GM21825 (cell line): ENCODE measurements around the gene SNRNP70.
"Not testable (repeated sequence)": the region's sequence is repeated elsewhere in the genome, so short reads cannot be mapped to it uniquely, and the experiment has no call there.

ENCODE experiments used
- ATAC-seq: cut with Tn5 transposase; IDR thresholded peaks from one replicate; pipeline ENCODE4 v1.9.1; 2021; ENCODE audit warnings: mild to moderate bottlenecking, moderate library complexity; ENCODE audit not compliant: unreplicated experiment

The SNRNP70 gene

GRCh38 chr19:49141352-49141751 is 56.1 kb downstream of the SNRNP70 start:
- ATAC-seq = no peak

DNA sequence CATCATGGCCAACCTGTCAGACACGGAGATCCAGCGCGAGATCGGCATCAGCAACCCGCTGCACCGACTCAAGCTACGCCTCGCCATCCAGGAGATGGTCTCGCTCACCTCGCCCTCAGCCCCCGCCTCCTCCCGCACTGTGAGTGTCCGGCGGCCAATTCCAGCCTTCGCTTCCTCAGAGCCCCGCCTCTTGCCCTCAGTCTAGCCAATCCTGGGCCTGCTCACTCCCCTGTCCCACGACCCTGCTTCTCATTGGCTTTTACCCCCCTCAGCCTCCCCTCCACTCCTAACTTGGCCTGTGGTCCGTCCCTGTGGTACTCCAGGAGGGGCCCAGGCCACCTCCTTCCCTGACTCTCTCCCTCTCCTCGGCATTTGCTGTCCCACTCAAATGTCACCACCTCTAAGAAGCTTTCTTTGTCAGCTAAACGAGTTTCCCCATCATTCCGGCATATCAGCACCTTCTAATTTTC is 57.6 kb downstream of the SNRNP70 start:
- no peak for ATAC-seq

DNA sequence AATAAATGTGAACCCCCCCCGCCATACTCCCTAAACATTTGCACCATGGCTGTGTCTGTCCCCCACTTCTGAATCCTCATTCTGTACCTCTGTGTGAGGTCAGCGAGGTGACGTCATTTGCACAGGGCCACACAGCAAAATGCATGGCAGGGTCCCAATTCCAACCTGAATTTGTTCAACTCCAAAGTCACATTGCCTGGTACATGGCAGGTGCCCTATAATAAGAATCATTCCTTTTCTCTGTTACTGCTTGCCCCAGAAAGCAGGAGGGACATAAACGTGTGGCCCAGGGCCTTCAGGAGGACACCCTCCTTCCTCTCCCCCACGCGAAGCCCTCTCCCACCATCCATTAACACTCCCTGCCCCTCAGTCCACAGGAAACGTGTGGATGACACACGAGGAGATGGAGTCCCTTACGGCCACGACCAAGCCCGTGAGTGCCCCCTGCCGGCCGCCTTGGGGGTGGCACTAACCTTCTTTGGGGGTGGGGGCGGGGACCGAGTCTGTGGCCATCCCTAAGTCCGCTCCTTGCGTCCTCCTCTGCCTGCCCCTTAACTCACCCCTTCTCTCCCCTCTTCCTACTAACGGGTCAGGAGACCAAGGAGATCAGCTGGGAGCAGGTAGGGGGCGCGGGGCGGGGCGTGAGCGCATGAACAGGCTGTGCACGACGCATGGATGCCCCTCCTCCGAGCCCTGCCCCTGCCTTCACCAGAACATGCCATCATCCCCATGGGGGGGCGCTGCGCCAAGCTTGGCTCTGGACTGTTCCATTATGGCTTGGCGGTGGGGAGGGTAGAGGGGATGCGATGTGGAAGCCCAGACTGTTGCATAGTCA is 60.5 kb downstream of the SNRNP70 start:
- ATAC-seq = no peak

- not testable (repeated sequence) for ATAC-seq
Observed at GRCh38 chr19:49146408-49146770, 61.1 kb downstream of the SNRNP70 start.

DNA sequence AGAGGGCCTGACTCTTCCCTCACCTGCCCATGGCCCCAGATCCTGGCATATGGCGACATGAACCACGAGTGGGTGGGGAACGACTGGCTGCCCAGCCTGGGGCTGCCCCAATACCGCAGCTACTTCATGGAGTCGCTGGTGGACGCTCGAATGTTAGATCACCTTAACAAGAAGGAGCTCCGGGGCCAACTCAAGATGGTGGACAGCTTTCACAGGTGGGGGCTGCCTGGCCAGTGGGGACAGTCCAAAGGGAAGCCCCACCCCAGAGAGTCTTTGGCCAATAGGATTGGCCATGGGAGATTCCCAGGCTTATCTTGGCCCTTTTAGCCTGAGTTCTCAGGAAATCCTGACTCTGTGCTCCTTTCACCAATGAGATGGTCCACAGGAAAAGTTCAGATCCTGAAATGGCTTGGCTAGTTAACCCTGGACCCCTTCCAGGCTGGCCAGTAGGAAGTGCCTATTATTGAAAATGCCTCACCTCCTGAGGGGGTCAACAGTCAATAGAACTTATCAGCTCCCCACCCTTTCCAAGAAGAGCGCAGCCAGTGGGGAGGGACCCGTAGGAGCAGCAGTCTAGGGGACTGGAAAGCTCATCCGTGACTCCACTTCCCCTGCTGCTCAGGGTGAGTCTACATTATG is 62.9 kb downstream of the SNRNP70 start:
- ATAC-seq = no peak

GRCh38 chr19:49148784-49149651 is 63.8 kb downstream of the SNRNP70 start:
- ATAC-seq = no peak

DNA sequence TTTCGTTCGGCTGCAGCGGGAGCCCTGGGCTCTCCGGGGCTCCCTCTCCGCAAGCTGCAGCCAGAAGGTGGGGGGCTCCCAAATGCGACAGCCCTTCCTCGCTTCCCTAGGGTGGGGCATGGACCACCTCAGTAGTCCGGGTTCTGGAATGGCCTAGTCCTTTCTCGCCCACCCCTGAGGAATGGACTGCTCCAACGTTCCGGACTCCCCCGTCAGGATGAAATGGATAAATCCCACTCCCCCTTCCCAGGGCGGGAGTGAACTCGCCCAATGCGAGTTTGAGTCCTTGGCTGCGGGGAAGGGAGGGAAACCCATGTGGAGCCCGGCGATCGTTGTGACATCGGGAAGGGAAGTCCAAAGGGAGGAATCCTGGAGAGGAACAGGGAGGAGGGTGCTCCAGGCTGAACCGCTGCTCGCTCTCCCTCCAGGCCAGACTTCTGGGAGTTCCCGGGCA is 64.4 kb downstream of the SNRNP70 start:
- no peak for ATAC-seq

DNA sequence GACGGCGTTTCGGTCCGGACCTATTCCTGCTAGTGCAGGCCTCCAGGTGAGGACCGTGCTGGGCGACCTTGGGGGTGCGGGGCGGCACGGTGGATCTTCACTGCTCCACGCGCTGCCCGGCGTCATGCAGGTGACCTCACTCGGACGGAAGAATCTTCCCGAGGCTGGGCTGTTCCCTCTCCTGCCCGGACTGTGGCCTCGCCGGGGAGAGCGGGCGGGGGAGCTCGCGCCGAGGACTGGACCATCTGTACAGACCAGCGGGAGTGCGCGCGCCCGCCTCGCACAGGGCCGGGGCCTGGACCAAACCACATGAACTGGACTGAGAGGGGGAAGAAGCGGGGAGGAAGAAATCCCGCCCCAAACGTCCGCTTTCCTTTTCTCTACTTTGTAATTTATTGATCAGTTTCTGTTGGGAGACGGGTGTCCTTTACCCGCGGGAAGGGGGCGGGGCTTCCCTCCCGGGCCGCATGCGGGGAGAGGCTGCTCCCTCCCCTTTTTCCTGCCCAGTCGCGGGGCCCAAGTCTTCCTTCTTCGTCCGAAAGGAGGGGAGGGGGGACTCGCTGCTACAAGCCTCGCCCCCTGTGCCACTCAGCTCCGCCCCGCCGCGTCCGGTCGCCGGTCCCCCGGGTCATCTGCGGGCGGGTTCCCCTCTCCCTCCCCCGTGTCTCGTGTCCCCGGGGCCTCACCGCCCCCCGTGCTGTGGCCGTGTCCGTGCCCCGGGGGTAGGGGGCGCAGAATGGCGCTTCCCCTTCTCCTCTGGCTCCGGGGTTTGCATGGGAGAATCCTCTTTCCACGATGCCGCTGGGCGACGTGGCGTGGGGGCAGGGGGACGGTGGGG is 65.1 kb downstream of the SNRNP70 start:
- ATAC-seq = no peak

- ATAC-seq = no peak
Observed at GRCh38 chr19:49150944-49151243, 65.6 kb downstream of the SNRNP70 start.

DNA sequence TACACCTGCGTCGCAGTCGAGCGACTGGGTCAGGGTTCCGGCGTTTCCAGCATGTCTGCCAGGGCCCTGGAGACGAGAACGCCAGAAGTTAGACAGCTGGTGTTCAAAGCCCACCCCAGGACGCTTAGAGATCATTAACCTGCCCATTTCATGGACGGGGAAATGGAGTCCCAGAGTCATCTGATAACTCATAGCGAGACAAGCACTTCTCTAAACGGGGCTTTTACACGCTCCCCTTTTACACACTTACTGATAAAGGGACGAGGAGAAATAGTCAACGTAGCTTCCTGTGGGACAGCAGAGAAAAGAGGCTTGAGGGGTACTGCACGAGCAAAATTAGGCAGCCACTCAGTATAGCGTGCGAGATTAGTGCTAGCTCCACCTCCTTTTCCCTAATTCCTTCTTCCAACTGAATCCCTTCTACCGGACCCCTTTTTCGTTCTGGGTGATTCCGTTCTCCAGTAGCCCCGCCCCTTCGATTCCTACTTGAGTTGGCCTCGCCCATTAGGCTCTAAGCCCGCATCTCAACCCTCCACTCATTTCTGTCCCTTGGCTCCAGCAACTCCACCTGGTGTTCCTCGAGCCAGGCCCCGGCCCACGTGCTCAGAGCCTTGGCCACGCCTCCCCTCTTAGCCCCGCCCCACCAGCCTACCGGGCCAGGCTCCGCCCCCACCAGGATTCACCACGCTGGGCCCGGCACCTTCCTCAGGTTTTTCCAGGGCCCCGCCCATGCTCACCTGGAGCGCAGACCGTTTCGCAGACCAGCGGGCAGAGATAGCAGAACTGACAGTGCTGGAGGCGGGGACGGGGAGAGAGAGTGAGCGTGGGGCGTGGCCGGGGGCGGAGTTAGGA is 66.2 kb downstream of the SNRNP70 start:
- no peak for ATAC-seq

DNA sequence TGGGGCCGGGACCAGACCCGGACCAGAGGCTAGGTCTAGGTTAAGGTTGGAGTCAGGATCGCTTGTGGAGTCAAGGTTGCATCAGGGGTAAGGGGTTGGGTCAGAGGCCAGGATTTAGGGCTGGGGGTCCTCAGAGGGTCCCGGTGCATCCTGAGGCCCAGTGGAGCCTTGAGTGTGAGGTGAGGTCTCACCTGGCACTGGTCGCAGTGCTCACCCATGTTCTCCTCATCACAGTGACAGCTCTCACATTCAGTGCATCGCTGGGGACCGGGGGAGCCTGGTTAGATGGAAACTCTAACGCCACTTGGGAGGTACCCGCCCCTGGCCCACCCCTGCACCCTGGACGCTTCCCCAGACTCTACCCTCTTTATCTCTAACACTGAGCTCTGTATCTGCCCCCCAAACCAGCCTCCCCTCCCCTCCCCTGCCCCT is 66.9 kb downstream of the SNRNP70 start:
- ATAC-seq = no peak

DNA sequence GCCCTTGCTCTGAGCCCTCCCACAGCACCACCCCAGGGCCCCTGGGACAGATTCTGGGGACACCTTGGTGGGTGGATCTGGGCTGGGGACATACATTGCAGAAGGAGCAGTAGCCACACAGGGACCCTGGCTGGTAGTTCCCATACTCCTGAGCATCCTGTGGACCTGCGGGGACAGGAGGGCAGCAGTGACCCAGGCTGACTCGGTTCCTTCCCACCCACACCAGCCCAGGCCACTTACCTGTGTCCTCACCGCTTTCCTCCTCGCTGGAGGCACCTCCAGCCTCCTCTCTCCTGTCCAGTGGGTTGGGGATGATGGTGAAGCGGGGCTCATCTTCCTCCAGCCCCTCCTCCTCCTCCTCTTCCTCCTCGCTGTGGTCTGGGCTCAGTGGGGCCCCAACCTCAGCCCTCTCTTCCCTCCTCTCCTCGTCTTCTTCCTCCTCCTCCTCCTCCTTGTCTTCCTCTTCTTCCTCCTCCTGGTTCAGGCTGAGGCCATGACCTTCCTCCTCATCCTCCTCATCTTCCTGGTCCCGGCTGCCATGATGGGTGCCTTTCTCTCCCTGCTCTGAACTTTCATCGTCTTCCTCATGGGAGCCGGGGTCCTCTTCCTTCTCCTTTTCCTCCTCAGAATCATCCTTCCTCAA is 68.0 kb downstream of the SNRNP70 start:
- ATAC-seq = no peak

DNA sequence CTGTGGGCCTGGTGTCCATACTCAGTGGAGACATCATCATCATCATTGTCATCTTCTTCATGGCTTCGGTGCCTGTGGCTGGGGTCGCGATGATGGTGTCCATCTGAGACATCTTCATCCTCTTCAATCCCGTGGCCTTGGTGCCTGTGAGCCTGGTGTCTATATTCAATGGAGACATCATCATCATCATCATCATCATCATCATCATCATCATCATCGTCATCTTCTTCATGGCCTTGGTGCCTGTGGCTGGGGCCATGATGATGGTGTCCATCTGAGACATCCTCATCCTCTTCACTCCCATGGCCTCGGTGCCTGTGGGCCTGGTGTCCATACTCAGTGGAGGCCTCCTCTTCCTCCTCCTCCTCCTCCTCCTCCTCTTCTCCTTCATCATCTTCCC is 69.0 kb downstream of the SNRNP70 start:
- no peak for ATAC-seq

- no peak for ATAC-seq
Observed at GRCh38 chr19:49155005-49155819, 70.0 kb downstream of the SNRNP70 start, which contains the start of gene HRC. Gene HRC (minus strand): TSS chr19:49155396. CDS start chr19:49155237, 159 bp downstream.

- no peak for ATAC-seq
Observed at GRCh38 chr19:49155820-49156346, 70.6 kb downstream of the SNRNP70 start.

DNA sequence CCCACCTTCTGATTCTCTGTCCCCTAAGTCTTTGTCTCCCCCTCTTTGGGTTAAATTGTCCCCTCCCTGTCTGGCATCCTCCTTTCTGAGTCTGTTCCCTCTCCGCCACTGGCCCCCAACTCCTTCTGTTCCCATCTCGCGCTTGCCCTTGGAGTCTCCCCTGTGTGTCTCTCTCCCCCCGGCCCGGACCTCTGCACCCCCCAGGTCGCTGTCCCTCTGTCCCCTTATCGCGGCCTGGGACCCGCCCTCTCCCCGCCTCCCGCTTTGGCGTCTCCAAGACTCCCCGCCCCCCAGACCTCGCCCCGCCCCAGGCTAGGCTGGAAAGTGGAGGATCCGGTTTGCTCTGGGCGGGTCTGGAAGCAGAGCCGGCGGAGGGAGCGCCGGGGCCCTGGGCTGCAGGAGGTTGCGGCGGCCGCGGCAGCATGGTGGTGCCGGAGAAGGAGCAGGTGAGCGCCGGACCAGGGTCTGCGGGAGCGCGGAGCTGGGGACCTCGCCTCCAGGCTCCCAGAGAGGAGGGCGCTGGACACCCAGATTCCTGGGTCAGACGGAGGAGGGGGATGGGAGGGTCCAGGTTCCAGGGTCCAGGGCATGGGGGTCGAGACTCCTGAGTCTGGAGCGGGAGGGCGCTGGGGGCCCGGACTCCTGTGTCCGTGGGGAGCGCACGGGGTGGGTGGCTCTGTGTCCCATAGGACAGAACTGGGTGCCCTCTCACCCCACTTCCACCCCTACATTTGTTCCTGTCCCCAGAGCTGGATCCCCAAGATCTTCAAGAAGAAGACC is 72.4 kb downstream of the SNRNP70 start, which contains the start of gene TRPM4:
TSS of gene TRPM4 (plus strand) at position 348 of the 780 bp plus-strand sequence. CDS start at position 423, 75 bp downstream.
- ATAC-seq = no peak
